GM23248 (cell line): ENCODE results near the gene ATP2B1.

Experiments used
- EZH2 ChIP-seq: fragments of 200-600 bp; sonication (generic); IDR thresholded peaks from 2 replicates; pipeline ENCODE4 v1.6.1; 2018; ENCODE audit warnings: antibody characterized with exemption, mild to moderate bottlenecking; ENCODE audit not compliant: insufficient read depth, poor library complexity, severe bottlenecking
- EZH2phosphoT487 ChIP-seq: fragments of 200-600 bp; sonication (generic); IDR thresholded peaks from 2 replicates; pipeline ENCODE4 v1.6.1; 2018; ENCODE audit warnings: antibody characterized with exemption, moderate library complexity, mild to moderate bottlenecking, low read depth; ENCODE audit not compliant: insufficient read depth

GRCh38 chr12:89752341-89752740 lies 43.7 kb upstream of the ATP2B1 start:
- TF ChIP-seq EZH2phosphoT487 = no peak
- no peak for TF ChIP-seq EZH2
